Measurements from ENCODE around the gene EPAS1. TPM values are rescaled to one million over a fixed set of nuclear protein-coding genes. Genes with fewer than 3 reads are reported as not detected.
A peak's percentile ranks its signal among the peaks of the same experiment; 100 is the strongest.

EPAS1 gene
- total and polyA plus RNA-seq, 2 of the 13 experiments (the other 11 are each of a cell fraction or from before 2014, with no cell fraction given) = 47.1 to 182 TPM

- no peak for TF ChIP-seq ZNF616 (CRISPR knock-in tag; IDR thresholded peaks at IDR 0.05; ENCODE audit: low read depth)
- TF ChIP-seq ATAD3A (CRISPR knock-in tag; IDR thresholded peaks at IDR 0.05) = no peak
- no peak for TF ChIP-seq ELK4 (CRISPR knock-in tag; IDR thresholded peaks at IDR 0.05; ENCODE audit: borderline replicate concordance)
- TF ChIP-seq NKX3-1 (CRISPR knock-in tag; IDR thresholded peaks at IDR 0.05) = 0 out of 2 replicates have a peak, but pooled peaks have one; percentile 50
- 0 out of 2 replicates have a peak, but pooled peaks have one; percentile 13 for TF ChIP-seq RFXAP (CRISPR knock-in tag; IDR thresholded peaks at IDR 0.05; ENCODE audit: borderline replicate concordance)
- TF ChIP-seq GTF3A (CRISPR knock-in tag; conservative IDR thresholded peaks at IDR 0.05) = 0 out of 2 replicates have a peak, but pooled peaks have one; percentile 47
- no peak for TF ChIP-seq KLF9 (CRISPR knock-in tag; IDR thresholded peaks at IDR 0.05; ENCODE audit: low read depth)
- no peak; the same call in 1 of the 2 replicates for TF ChIP-seq SALL2 (CRISPR knock-in tag; IDR thresholded peaks at IDR 0.05)
- TF ChIP-seq TRIM22 (IDR thresholded peaks at IDR 0.05) = no peak
- no peak for TF ChIP-seq HMGA1 (CRISPR knock-in tag; conservative IDR thresholded peaks at IDR 0.05)
- peak; percentile 67 for TF ChIP-seq CREB1 (IDR thresholded peaks at IDR 0.05)
- TF ChIP-seq CREB1 (CRISPR knock-in tag; IDR thresholded peaks at IDR 0.05) = no peak
- no peak for TF ChIP-seq ZNF382 (CRISPR knock-in tag; IDR thresholded peaks at IDR 0.05; ENCODE audit: borderline replicate concordance)
- TF ChIP-seq ZNF766 (CRISPR knock-in tag; IDR thresholded peaks at IDR 0.05; ENCODE audit: borderline replicate concordance) = no peak
- peak; percentile 25; the same call in 1 of the 2 replicates for TF ChIP-seq ARID3A (IDR thresholded peaks at IDR 0.05; ENCODE audit: low read depth, low read length)
These were observed 3.2 kb downstream of the EPAS1 start (continued) for GRCh38 chr2:46300406-46300832.
